ENCODE results near the gene KANK2.

DNA sequence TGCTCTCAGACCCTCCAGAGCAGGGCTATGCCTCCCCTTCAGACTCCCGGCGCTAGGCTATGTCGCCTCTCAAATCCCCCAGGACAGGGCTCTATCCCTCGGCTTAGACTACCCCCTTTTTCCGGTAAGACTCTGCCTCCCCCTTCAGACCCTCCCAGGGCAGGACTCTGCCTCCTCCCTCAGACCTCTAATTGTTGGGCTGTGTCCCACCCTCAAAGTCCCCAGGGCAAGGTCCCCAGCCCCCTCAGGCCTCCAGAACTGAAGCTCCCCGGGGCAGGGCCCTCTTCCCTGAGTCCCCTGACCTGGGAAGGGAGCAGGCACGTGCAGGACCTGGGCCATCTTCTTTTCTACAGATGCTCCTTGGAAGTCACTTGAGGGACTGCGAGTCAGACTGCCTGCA, 3.2 kb downstream of the KANK2 start:
- TF ChIP-seq, protein P1, sequence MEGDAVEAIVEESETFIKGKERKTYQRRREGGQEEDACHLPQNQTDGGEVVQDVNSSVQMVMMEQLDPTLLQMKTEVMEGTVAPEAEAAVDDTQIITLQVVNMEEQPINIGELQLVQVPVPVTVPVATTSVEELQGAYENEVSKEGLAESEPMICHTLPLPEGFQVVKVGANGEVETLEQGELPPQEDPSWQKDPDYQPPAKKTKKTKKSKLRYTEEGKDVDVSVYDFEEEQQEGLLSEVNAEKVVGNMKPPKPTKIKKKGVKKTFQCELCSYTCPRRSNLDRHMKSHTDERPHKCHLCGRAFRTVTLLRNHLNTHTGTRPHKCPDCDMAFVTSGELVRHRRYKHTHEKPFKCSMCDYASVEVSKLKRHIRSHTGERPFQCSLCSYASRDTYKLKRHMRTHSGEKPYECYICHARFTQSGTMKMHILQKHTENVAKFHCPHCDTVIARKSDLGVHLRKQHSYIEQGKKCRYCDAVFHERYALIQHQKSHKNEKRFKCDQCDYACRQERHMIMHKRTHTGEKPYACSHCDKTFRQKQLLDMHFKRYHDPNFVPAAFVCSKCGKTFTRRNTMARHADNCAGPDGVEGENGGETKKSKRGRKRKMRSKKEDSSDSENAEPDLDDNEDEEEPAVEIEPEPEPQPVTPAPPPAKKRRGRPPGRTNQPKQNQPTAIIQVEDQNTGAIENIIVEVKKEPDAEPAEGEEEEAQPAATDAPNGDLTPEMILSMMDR (IDR thresholded peaks at IDR 0.05) = no peak
- no peak for TF ChIP-seq POLR2A (IDR thresholded peaks at IDR 0.05)

All from upper lobe of left lung (tissue), 4 donors.